NCI-H2029 (cell line): ENCODE data around the gene IMMP1L.
A peak's percentile ranks its signal among the peaks of the same experiment; 100 is the strongest.
"Not testable (repeated sequence)": the region's sequence is repeated elsewhere in the genome, so short reads cannot be mapped to it uniquely, and the experiment has no call there.

Experiments
- DNase-seq: peaks from one replicate; lab custom pipeline; 2025; lab: John Stamatoyannopoulos, UW

IMMP1L gene

GRCh38 chr11:31509429-31510345, at the start of gene IMMP1L, which contains the start of gene ELP4:
TSS of gene IMMP1L (minus strand) at chr11:31509622. CDS start at chr11:31463276, 46,346 bp downstream.
TSS of gene ELP4 (plus strand) at chr11:31509767. CDS start at chr11:31509785, 18 bp downstream.
- DNase-seq, result peak; percentile 97

- no peak for DNase-seq
Observed at GRCh38 chr11:31558001-31558400, 48.6 kb upstream of the IMMP1L start.

- DNase-seq, result no peak
Observed at GRCh38 chr11:31555938-31556337, 46.5 kb upstream of the IMMP1L start.

- DNase-seq, result no peak
Observed at GRCh38 chr11:31542862-31543261, 33.4 kb upstream of the IMMP1L start.

GRCh38 chr11:31535479-31535878, 26.1 kb upstream of the IMMP1L start:
- no peak for DNase-seq

- DNase-seq, result no peak
Observed at GRCh38 chr11:31531293-31531692, 21.9 kb upstream of the IMMP1L start.

GRCh38 chr11:31529701-31530100, 20.3 kb upstream of the IMMP1L start:
- no peak for DNase-seq

GRCh38 chr11:31529189-31529588, 19.8 kb upstream of the IMMP1L start:
- DNase-seq, result no peak

GRCh38 chr11:31521497-31522150, 12.2 kb upstream of the IMMP1L start:
- no peak for DNase-seq

- DNase-seq, result no peak
Observed at GRCh38 chr11:31512117-31512516, 2.7 kb upstream of the IMMP1L start.

GRCh38 chr11:31509051-31509428, 382 bp downstream of the IMMP1L start:
- no peak for DNase-seq

- no peak for DNase-seq
Observed at GRCh38 chr11:31500560-31500959, 8.9 kb downstream of the IMMP1L start.

GRCh38 chr11:31499576-31500178, 9.7 kb downstream of the IMMP1L start:
- DNase-seq, result no peak

- DNase-seq, result not testable (repeated sequence)
Observed at GRCh38 chr11:31493762-31494161, 15.7 kb downstream of the IMMP1L start.

- no peak for DNase-seq
Observed at GRCh38 chr11:31493235-31493634, 16.2 kb downstream of the IMMP1L start.

- no peak for DNase-seq
Observed at GRCh38 chr11:31492320-31492913, 17.0 kb downstream of the IMMP1L start.

GRCh38 chr11:31487848-31488247, 21.6 kb downstream of the IMMP1L start:
- DNase-seq, result no peak

- no peak for DNase-seq
Observed at GRCh38 chr11:31484497-31484896, 24.9 kb downstream of the IMMP1L start.

- no peak for DNase-seq
Observed at GRCh38 chr11:31480930-31481329, 28.5 kb downstream of the IMMP1L start.

- no peak for DNase-seq
Observed at GRCh38 chr11:31479066-31479465, 30.4 kb downstream of the IMMP1L start.

- no peak for DNase-seq
Observed at GRCh38 chr11:31478223-31478590, 31.2 kb downstream of the IMMP1L start.

- DNase-seq, result no peak
Observed at GRCh38 chr11:31477528-31478222, 31.7 kb downstream of the IMMP1L start.
